HG03045 (cell line): ENCODE data around the gene HMCN1.

Experiments used
- ATAC-seq: cut with Tn5 transposase; IDR thresholded peaks from one replicate; pipeline ENCODE4 v1.9.1; 2021; ENCODE audit warnings: mild to moderate bottlenecking, moderate library complexity; ENCODE audit not compliant: unreplicated experiment

The HMCN1 gene

DNA sequence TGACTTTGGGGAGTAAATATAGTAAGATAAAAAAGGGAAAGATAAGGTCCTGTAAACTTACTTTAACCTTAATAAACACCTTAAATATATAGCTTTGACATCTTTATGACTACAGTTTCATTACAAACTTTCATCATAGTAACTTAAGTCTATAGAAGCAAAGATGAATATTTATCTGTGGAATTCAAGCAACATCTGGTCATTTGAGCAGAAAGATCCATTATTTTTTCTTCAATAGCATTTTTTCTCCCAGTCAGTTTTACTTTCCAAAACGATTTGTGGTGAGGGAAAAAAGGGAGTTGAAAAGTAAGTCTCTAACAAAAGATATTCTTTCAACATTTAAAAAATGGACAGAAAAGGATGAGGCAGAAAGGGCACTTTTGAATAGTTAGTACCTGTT lies 69.0 kb downstream of the HMCN1 start:
- ATAC-seq = no peak

- no peak for ATAC-seq
These were observed 70.0 kb downstream of the HMCN1 start for GRCh38 chr1:185804206-185804605.

DNA sequence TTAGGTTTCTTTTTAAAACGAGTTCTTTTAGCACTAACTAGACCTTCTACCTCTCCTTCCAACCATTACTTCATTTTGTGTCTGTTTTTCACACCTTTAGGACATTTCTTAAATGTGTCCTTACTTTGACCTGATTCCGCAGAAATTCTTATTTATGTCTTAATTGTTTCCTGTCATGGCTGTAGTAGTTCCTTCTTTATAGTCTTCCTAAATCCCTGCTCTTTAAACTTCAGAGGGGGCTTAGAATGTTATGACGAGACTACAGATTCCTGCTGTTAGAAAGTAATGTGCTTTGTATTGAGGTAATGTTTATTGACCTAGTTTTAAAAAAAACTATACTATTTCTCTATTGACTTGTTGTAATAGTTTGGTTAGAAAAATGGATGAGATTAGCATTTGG lies 70.4 kb downstream of the HMCN1 start:
- ATAC-seq = no peak

DNA sequence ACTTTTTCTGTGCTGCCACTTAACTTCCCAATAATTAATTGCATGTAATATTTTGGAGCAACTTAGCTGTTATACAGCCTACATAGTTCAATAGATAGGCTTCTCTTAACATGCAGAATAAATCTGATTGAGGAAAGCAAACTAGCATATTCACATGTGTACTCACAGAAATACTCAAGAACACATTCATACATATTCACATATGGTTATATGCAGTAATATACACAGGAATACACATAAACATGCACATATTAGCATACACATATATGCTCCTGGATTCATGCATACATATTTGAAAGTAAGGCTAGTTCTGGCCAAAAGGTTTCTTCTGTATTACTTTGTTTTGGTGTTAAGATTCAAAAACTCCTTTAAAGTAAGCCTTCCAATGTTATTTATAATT lies 73.1 kb downstream of the HMCN1 start:
- ATAC-seq = no peak

GRCh38 chr1:185808631-185809030 lies 74.4 kb downstream of the HMCN1 start:
- no peak for ATAC-seq

GRCh38 chr1:185811073-185811709 lies 77.0 kb downstream of the HMCN1 start:
- ATAC-seq = no peak

- no peak for ATAC-seq
These were observed 78.7 kb downstream of the HMCN1 start for GRCh38 chr1:185812934-185813333.

DNA sequence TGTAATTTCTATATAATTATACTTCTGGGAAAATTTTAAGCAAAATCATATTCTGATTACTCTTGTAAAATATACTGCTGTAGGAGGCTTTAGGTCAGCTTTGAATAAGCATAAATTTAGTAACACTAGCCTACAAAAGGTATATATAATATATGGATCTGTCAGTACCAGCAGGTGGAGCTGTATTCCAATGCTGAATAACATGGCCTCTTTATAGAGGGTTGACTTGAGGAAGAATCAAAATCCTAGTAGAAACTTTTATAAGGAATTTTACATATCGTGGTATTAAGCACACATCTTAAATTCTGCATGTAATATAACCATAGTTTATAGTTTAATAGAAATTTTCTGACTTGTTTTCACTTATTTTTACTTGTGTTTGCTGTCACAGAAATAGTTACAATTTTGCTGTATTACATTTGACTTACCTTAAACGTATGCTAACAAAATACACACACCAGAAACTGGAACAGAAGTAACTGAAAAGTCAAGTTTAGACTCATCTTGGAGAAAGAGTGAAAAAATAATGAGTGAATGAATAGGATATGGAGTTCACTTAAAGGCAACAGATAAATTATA lies 79.3 kb downstream of the HMCN1 start:
- ATAC-seq = no peak

GRCh38 chr1:185816460-185816859 lies 82.3 kb downstream of the HMCN1 start:
- ATAC-seq = no peak

DNA sequence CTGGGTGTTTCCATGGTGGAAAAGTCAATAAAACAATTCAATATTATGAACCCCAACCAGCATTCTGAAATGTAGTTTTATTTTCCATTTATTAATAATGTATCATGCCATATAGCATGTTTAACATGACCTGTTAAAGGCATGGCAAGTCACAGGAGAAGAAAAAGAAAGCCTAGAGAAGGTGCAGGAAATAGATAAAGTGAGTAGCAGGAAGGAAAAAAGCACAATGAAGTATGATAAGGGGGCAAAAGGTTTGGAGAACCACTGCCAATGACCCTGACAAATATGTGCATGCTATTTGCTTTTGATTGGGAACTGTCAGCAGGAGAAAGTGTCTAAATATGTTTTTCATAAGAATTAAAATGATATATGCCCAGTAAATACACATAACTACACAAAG lies 85.6 kb downstream of the HMCN1 start:
- no peak for ATAC-seq

GRCh38 chr1:185821612-185822385 lies 87.6 kb downstream of the HMCN1 start:
- ATAC-seq = no peak

- ATAC-seq = no peak
These were observed 89.3 kb downstream of the HMCN1 start for GRCh38 chr1:185823467-185823866.

GRCh38 chr1:185824106-185824505 lies 89.9 kb downstream of the HMCN1 start:
- no peak for ATAC-seq

DNA sequence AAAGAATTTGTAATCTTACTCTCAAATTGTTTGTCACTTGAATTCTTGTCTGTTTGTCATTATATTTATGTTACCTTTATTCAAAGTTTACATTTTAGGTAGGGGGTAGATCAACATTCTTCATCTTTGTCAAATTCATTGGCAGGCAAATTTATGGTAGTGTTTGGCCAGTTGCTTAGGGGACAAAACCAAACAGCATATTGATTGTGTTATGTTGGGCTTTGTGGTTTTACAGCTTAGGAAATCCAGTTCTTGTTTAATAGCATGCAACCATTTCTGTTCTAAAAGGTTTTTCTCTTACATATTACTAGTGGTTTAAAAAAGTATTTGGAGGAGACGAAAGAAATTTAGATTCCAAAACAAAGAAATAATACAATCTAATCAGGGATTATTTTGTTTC lies 91.4 kb downstream of the HMCN1 start:
- ATAC-seq = no peak

DNA sequence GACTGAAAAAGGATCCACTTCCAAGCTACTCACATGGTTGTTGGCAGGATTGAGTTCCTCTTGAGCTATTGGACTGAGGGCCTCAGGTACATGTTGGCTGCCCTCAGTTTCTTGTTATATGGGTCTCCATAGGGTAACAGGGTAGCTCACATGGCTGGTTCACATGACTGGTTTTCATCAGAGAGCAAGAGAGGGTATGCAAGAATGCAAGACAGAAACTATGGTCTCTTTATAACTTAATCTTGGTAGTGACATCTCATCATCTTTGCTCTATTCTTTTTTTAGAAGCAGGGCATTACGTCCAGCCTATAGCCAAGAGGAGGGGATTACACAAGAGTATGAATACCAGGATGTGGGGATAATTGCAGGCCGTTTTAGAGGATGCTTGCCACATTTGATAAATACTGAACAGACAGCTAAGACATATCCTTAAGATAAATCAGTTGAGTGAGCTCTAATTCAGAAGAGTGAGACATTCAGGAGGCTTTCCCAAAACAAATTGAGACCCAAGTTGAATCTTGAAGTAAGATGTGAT lies 100.2 kb downstream of the HMCN1 start:
- no peak for ATAC-seq

DNA sequence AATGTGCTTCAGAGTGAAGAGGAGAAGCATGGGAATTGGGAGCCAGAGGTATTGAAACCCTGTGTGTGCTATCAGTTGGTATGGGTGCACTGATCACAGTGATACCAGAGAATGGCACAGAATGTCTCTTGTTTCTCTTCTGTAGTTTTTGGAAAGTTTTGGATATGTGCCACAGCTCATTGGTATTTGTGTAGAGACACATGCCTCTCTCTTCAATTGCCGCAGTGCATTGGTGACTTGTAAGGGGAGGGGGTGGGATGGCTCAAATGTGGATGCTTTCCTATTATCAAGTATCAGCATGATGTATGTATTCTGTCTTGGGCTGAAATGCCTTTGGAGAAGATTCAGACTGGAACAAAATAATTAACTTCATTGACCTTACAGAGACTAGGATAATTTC lies 101.0 kb downstream of the HMCN1 start:
- no peak for ATAC-seq

- ATAC-seq = no peak
These were observed 103.5 kb downstream of the HMCN1 start for GRCh38 chr1:185837711-185838110.

- no peak for ATAC-seq
These were observed 103.9 kb downstream of the HMCN1 start for GRCh38 chr1:185838111-185838510.

GRCh38 chr1:185840880-185841279 lies 106.7 kb downstream of the HMCN1 start:
- ATAC-seq = no peak

GRCh38 chr1:185843297-185843869 lies 109.2 kb downstream of the HMCN1 start:
- ATAC-seq = no peak

GRCh38 chr1:185843986-185844385 lies 109.8 kb downstream of the HMCN1 start:
- ATAC-seq = no peak
